GM12878 (cell line): Measurements from ENCODE around the gene TMBIM1. TPM values are rescaled to one million over a fixed set of nuclear protein-coding genes. Genes with fewer than 3 reads are reported as not detected.

Experiments used
- ATAC-seq: fragments of 200-7000 bp; cut with Tn5 transposase; 3 replicates; pipeline ENCODE4 v1.9.1; 2020; ENCODE audit warnings: mild to moderate bottlenecking, moderate library complexity
- BruUV-seq: library from RNA; stranded (reverse); fragments of 400-500 nt; replicated peaks from 2 replicates; lab custom pipeline; 2021; lab: Mats Ljungman, UMichigan
- CTCF ChIA-PET: fragments of 300-600 bp; sonication (Branson Sonifier 250); formaldehyde crosslinking; extraction: SDS; loops from one replicate; lab custom pipeline; 2021; ENCODE audit warnings: inconsistent platforms; lab: Yijun Ruan, JAX
- POLR2A ChIA-PET: fragments of 350-600 bp; formaldehyde crosslinking; extraction: SDS; loops from one replicate; lab custom pipeline; 2021; ENCODE audit warnings: inconsistent platforms; lab: Charles Lee
- RAD21 ChIA-PET: fragments of 300-600 bp; sonication (Branson Sonifier 250); formaldehyde crosslinking; loops from one replicate; lab custom pipeline; 2023; ENCODE audit warnings: antibody characterized with exemption; ENCODE audit not compliant: unreplicated experiment; lab: Charles Lee
- SMC1A ChIA-PET: fragments of 300-600 bp; sonication (Branson Sonifier 250); formaldehyde crosslinking; loops from one replicate; lab custom pipeline; 2023; ENCODE audit not compliant: unreplicated experiment, uncharacterized antibody; lab: Charles Lee
- DNase-seq: peaks from one replicate; pipeline ENCODE4 v3.0.0-alpha.2; 2011; ENCODE audit warnings: low read depth, low spot score
- FAIRE-seq: peaks from 3 replicates; lab custom pipeline; 2011; peaks lifted over from hg19 to GRCh38; lab: Jason Lieb, UNC
- H2AFZ ChIP-seq: 2 replicates; pipeline ENCODE4 v1.6.0; 2011; ENCODE audit warnings: low read depth, low read length, control low read depth; ENCODE audit not compliant: control insufficient read depth
- H3K27ac ChIP-seq: 2 replicates; pipeline ENCODE4 v1.5.1; 2011; ENCODE audit warnings: control low read depth; ENCODE audit not compliant: control insufficient read depth, insufficient read depth
- H3K27me3 ChIP-seq, 2 experiments: replicated peaks in 1 of 2; 2 replicates each; pipeline versions ENCODE4 v1.6.0 to v1.6.1; 2011; ENCODE audit warnings: low read length in 1 of 2; ENCODE audit not compliant: control insufficient read depth in 2 of 2, insufficient read depth in 2 of 2
- H3K36me3 ChIP-seq, 2 experiments: 2 replicates each; pipeline ENCODE4 v1.5.1; 2011; ENCODE audit warnings: low read length in 1 of 2; ENCODE audit not compliant: control insufficient read depth in 2 of 2, insufficient read depth in 2 of 2
- H3K4me1 ChIP-seq: 2 replicates; pipeline ENCODE4 v1.6.1; 2011; ENCODE audit warnings: mild to moderate bottlenecking, low read length, moderate library complexity, mixed read lengths; ENCODE audit not compliant: control insufficient read depth, insufficient read depth
- H3K4me2 ChIP-seq: 2 replicates; pipeline ENCODE4 v1.6.0; 2011; ENCODE audit warnings: control low read depth; ENCODE audit not compliant: control insufficient read depth, insufficient read depth
- H3K4me3 ChIP-seq: fragments of 200-600 bp; sonication (generic); 2 replicates; pipeline ENCODE4 v1.5.1; 2016
- H3K79me2 ChIP-seq: 2 replicates; pipeline ENCODE4 v1.6.0; 2011; ENCODE audit warnings: low read length; ENCODE audit not compliant: control insufficient read depth, insufficient read depth
- H3K9ac ChIP-seq: 2 replicates; pipeline ENCODE4 v1.8.0; 2011; ENCODE audit warnings: low read length, control low read depth, mixed read lengths; ENCODE audit not compliant: control insufficient read depth, insufficient read depth
- H3K9me3 ChIP-seq: replicated peaks from 3 replicates; pipeline ENCODE4 v1.5.1; 2011; ENCODE audit warnings: mild to moderate bottlenecking, low read length; ENCODE audit not compliant: control insufficient read depth, insufficient read depth
- H4K20me1 ChIP-seq: 2 replicates; pipeline ENCODE4 v1.6.0; 2011; ENCODE audit not compliant: control insufficient read depth, insufficient read depth
- EP300 ChIP-seq, 2 experiments: fragments of 150-350 bp in 1 of 2; IDR thresholded peaks; 2 replicates each; pipeline ENCODE4 v1.6.1; 2011 to 2012; ENCODE audit warnings: low read depth in 2 of 2, low read length in 2 of 2, borderline replicate concordance in 1 of 2, improper control_type of control experiment in 1 of 2, inconsistent platforms in 1 of 2; ENCODE audit not compliant: control insufficient read depth in 1 of 2
- HDGF ChIP-seq: fragments of 450-650 bp; IDR thresholded peaks from 2 replicates; pipeline ENCODE4 v1.6.1; 2016; ENCODE audit warnings: antibody characterized with exemption
- LARP7 ChIP-seq: fragments of 450-650 bp; IDR thresholded peaks from 2 replicates; pipeline ENCODE4 v1.6.1; 2017; ENCODE audit warnings: mild to moderate bottlenecking
- SMC3 ChIP-seq: IDR thresholded peaks from 2 replicates; pipeline ENCODE4 v1.6.1; 2011; ENCODE audit warnings: low read length, improper control_type of control experiment, borderline replicate concordance
- SUPT20H ChIP-seq: IDR thresholded peaks from 2 replicates; pipeline ENCODE4 v1.6.1; 2011; ENCODE audit warnings: low read depth, mild to moderate bottlenecking, low read length, moderate library complexity, borderline replicate concordance; ENCODE audit not compliant: control insufficient read depth
- TCF12 ChIP-seq: IDR thresholded peaks from 2 replicates; pipeline ENCODE4 v1.6.1; 2011; ENCODE audit warnings: low read depth, mild to moderate bottlenecking, low read length
- WGBS: methylation state at CpG from one replicate; pipeline ENCODE4 v1.1.6; 2016; ENCODE audit warnings: low lambda C conversion rate; ENCODE audit not compliant: insufficient replicate concordance, insufficient coverage; ENCODE audit errors: missing lambda C conversion rate; 5-methylcytosine and 5-hydroxymethylcytosine counted together
- in situ Hi-C: fragments of 300-500 bp; cut with MboI; formaldehyde crosslinking; loops from 9 replicates; pipeline ENCODE4 v1.14.3; 2018; ENCODE audit warnings: mixed read lengths
- intact Hi-C: fragments of 100-400 bp; cut with micrococcal nuclease; formaldehyde crosslinking; loops from one replicate; pipeline ENCODE4 v1.14.2; 2022; ENCODE audit not compliant: unreplicated experiment
- polyA plus RNA-seq, 11 experiments: library from polyadenylated mRNA; depleted of rRNA in 4 of 11; unstranded in 6 of 11; stranded (reverse) in 5 of 11; fragments of >200 nt; fragmentation: Nextera tagmentation in 4 of 11; fragmentation: Illumina TruSeq in 1 of 11; extraction: Ambion mirVana in 4 of 11; extraction: Trizol in 1 of 11; gene quantifications; 1 replicate in 1 of 11; 2 replicates in 10 of 11; pipeline versions ENCODE4 v1.2.1 to v1.2.3, GENCODE V29; 2011 to 2016; ENCODE audit warnings: inconsistent platforms in 2 of 11, missing spikeins in 2 of 11, low read depth in 1 of 11
- total RNA-seq, 4 experiments: library from RNA; depleted of rRNA in 3 of 4; stranded (reverse); fragments of >200 nt in 3 of 4; fragmentation: Illumina TruSeq in 1 of 4; extraction: Trizol in 1 of 4; gene quantifications; 2 replicates each; pipeline versions ENCODE4 v1.2.1 to v1.2.3, GENCODE V29; 2013 to 2021

The TMBIM1 gene
- total and polyA plus RNA-seq, 10 of the 15 experiments (the other 5 are each of a cell fraction or from before 2014, with no cell fraction given) = 6.1 to 38.3 (median 26.2) TPM

DNA sequence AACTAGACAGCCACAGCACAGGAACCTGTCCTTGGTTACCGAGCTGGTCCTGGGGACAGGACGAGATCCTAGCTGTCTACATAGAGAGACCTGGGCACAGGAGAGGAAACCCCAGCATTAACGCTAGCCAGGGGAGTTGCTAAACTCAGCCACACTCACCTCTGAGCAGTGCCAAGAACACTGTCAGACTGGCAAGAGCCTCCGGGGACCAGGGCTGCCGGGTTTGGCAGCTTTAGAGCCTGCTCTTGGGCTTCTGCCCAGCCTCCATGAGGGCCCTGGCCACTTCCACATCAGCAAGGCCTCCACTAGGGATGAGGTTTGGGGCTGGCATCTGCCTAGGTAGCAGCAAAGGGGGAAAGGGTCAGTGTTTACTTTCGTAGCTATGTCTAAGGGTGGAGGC lies 6.7 kb downstream of the TMBIM1 start:
- POLR2A ChIA-PET = interaction anchor here (0.6 to 3.1 kb wide), 6 partner anchors 10 to 691 kb away, joined by 3 to 84 read pairs (median 4); partner anchors contain the start of genes AAMP and PNKD
- CTCF ChIA-PET = interaction anchor here (1.2 to 7.4 kb wide), 4 partner anchors 10 to 71 kb away, joined by 4 to 154 read pairs (median 8); partner anchors contain the start of genes AAMP, CATIP and PNKD
- TF ChIP-seq LARP7 = no peak
- TF ChIP-seq SMC3 = no peak
- no peak for TF ChIP-seq EP300 (IDR thresholded peaks at IDR 0.05; ENCODE audit: borderline replicate concordance in 1 of 2, control insufficient read depth in 1 of 2, low read depth in 2 of 2, low read length in 2 of 2)
- TF ChIP-seq TCF12 = no peak
- TF ChIP-seq HDGF = no peak
- no peak for TF ChIP-seq SUPT20H
- H3K9ac ChIP-seq = peak overlapping the region; percentile 79
- WGBS = 35% methylated on average over 6 of the region's 6 CpGs
- peak overlapping the region; percentile 64; the same call in 1 of the 2 replicates for H3K4me3 ChIP-seq
- no TSS peak for BruUV-seq
- in situ Hi-C loops (loop anchor here (25.0 kb wide), 1 partner anchor 102 kb away; the partner anchor contains the start of genes CTDSP1 and SLC11A1), intact Hi-C loops (loop anchor here (2.0 kb wide), 1 partner anchor 13 kb away; no protein-coding TSS in a partner anchor)
- peaks cover 0 to 5% of the 10 kb centered on the region in 2 experiments; a peak in 3 of 4 replicates for H3K36me3 ChIP-seq
- SMC1A ChIA-PET = interaction anchor here (0.6 to 9.5 kb wide), 11 partner anchors 10 to 180 kb away, joined by 3 to 194 read pairs (median 3); partner anchors contain the start of genes AAMP, CATIP and PNKD
- no peak for ATAC-seq
- H3K27me3 ChIP-seq = no peaks in the 10 kb centered on the region
- no peaks in the 10 kb centered on the region for H4K20me1 ChIP-seq
- peaks cover 44% of the 10 kb centered on the region for H3K4me1 ChIP-seq
- DNase-seq = no peak
- H3K79me2 ChIP-seq = peaks cover 38% of the 10 kb centered on the region
- no peak overlapping the region for H2AFZ ChIP-seq
- RAD21 ChIA-PET = interaction anchor here (1.0 to 7.2 kb wide), 4 partner anchors 12 to 114 kb away, joined by 3 to 141 read pairs (median 8); partner anchors contain the start of genes AAMP, CTDSP1 and PNKD
- H3K27ac ChIP-seq = peak overlapping the region; percentile 95
- no peak for FAIRE-seq
- peak overlapping the region; percentile 99 for H3K4me2 ChIP-seq
- H3K9me3 ChIP-seq = no peaks in the 10 kb centered on the region
